GM10248 (cell line): ENCODE measurements around the gene CDX1.

Experiments
- CTCF ChIA-PET: fragments of 300-600 bp; sonication (Branson Sonifier 250); formaldehyde crosslinking; extraction: SDS; loops from one replicate; lab custom pipeline; 2021; ENCODE audit warnings: antibody characterized with exemption; lab: Yijun Ruan, JAX
- POLR2A ChIA-PET: fragments of 350-650 bp; sonication (Branson Sonifier 250); formaldehyde crosslinking; extraction: SDS; loops from one replicate; lab custom pipeline; 2020; ENCODE audit warnings: antibody characterized with exemption; lab: Yijun Ruan, JAX
- DNase-seq: peaks from one replicate; pipeline ENCODE4 v3.0.0; 2012; ENCODE audit errors: extremely low spot score
- CTCF ChIP-seq: IDR thresholded peaks from 2 replicates; pipeline ENCODE4 v1.5.1; 2012; ENCODE audit warnings: mild to moderate bottlenecking, low read depth; ENCODE audit errors: extremely low read depth, missing control alignments, control extremely low read depth

CDX1 gene

GRCh38 chr5:150195736-150196485 lies 29.3 kb downstream of the CDX1 start:
- ChIA-PET POLR2A (no interaction called here), CTCF (interaction anchor here (0.8 to 1.7 kb wide), 6 partner anchors 8 to 50 kb away, joined by 3 to 5 read pairs (median 3); no protein-coding TSS in a partner anchor)
- DNase-seq, result no peak
- no peak for TF ChIP-seq CTCF

DNA sequence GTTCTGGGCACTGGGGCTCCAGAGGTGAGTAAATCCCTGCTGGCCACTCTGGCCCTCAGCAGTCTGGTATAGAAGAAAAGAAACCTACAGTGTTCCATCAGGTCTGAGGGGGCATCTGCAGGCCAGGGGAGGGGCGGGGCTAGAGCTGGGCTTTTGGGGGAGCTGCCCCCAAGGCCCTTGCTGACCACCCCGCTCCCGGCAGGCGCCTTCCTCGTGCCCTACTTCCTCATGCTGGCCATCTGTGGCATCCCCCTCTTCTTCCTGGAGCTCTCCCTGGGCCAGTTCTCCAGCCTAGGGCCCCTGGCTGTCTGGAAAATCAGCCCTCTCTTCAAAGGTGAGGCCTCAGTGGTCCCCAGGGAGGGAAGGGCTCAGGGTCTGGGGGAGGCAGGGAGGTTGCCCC lies 29.9 kb downstream of the CDX1 start:
- POLR2A ChIA-PET, result interaction anchor here (0.8 kb wide), 1 partner anchor 217 kb away, joined by 3 read pairs; no protein-coding TSS in a partner anchor
- CTCF ChIA-PET, result interaction anchor here (1.0 to 1.7 kb wide), 4 partner anchors 8 to 51 kb away, joined by 3 to 5 read pairs (median 4); no protein-coding TSS in a partner anchor
- no peak for DNase-seq
- no peak for TF ChIP-seq CTCF

- ChIA-PET POLR2A (interaction anchor here (0.8 kb wide), 1 partner anchor 217 kb away, joined by 3 read pairs; no protein-coding TSS in a partner anchor), CTCF (interaction anchor here (1.0 to 1.7 kb wide), 2 partner anchors 9 to 51 kb away, joined by 3 to 4 read pairs; no protein-coding TSS in a partner anchor)
- no peak for DNase-seq
- no peak for TF ChIP-seq CTCF
Measured at GRCh38 chr5:150196986-150197385, 30.4 kb downstream of the CDX1 start.

GRCh38 chr5:150197476-150197875 lies 30.9 kb downstream of the CDX1 start:
- POLR2A ChIA-PET, result interaction anchor here (0.8 kb wide), 1 partner anchor 216 kb away, joined by 3 read pairs; no protein-coding TSS in a partner anchor
- DNase-seq, result no peak
- TF ChIP-seq CTCF, result no peak
- CTCF ChIA-PET, result interaction anchor here (1.7 kb wide), 1 partner anchor 9 kb away, joined by 4 read pairs; no protein-coding TSS in a partner anchor

- DNase-seq, result no peak
- ChIA-PET POLR2A (no interaction called here), CTCF (interaction anchor here (1.3 to 1.4 kb wide), 2 partner anchors 17 to 40 kb away, joined by 3 to 4 read pairs; no protein-coding TSS in a partner anchor)
- no peak for TF ChIP-seq CTCF
Measured at GRCh38 chr5:150202501-150202900, 35.9 kb downstream of the CDX1 start.

DNA sequence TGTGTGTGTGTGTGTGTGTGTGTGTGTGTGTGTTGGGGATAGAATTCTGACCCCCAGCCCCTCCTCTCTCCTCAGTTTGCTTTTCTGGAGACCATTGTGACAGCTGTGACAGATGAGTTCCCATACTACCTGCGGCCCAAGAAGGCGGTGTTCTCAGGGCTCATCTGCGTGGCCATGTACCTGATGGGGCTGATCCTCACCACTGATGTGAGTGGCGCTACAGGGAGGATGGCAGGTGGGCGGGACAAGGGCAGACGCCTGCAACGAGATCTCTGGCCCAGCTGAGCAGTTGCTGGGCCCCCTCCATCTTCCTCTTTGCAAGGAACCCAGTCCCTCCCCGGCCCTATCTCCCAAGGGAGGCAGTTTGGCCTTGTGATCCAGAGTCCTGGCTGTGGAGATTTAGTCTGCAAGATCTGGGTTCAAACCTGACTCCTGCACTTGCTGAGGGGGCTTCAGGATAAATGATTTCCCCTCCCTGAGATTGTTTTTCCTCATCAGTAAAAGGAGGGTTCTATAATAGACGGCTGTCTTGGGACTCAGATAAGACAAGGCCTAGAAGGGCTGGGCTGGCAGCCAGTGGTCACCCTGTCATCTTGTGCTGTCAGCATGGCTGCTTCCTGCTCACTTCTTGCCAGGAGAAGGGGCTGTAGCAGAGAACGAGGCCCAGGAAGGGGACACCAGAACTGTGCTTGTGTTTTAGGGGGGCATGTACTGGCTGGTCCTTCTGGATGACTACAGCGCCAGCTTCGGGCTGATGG lies 37.4 kb downstream of the CDX1 start:
- DNase-seq, result no peak
- no peak for TF ChIP-seq CTCF
- POLR2A ChIA-PET, result no interaction called here
- CTCF ChIA-PET, result no interaction called here
